GM19324 (cell line): Measurements from ENCODE around the gene C1orf226.

Experiments used
- ATAC-seq: cut with Tn5 transposase; IDR thresholded peaks from one replicate; pipeline ENCODE4 v1.9.1; 2021; ENCODE audit warnings: mild to moderate bottlenecking, moderate library complexity; ENCODE audit not compliant: unreplicated experiment, low FRiP score

Gene C1orf226

DNA sequence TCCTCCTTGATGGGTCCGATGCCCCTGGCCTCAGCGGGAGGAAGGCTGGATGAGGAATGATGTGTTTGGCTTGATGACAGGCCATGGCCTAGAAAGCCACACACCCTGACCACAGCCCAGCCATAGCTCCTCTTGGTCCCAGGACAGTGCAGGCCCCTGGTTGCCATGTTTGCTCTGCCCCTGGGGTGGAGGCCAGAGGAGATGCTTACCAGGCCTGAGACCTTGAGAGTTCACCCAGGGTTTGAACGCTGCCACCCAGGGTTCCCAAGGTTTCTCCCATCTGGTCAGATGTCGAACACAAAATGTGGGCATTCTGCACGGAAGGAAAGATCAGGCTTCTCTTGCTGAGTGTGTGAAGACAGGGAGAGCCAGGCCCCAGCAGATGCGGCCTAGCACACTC, 2.6 kb downstream of the C1orf226 start:
- no peak for ATAC-seq

GRCh38 chr1:162384601-162385279, 3.2 kb downstream of the C1orf226 start:
- ATAC-seq = no peak

DNA sequence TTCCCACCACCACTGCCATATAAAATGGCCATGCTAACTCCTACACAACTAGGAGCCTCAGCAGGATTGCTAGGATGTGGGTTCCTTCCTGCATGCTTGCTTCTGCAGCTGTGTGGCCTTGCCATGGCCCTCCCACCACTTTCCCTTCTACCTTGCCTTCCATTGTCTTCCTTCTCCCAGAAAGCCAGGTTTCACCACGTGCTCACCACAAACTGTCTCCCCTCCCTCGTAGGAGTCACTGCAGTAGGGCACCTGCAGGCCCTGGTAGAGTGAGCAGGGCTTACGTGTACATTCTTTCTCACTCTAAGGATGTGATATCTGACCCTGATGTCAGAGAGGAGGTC, 3.7 kb downstream of the C1orf226 start:
- ATAC-seq = no peak

DNA sequence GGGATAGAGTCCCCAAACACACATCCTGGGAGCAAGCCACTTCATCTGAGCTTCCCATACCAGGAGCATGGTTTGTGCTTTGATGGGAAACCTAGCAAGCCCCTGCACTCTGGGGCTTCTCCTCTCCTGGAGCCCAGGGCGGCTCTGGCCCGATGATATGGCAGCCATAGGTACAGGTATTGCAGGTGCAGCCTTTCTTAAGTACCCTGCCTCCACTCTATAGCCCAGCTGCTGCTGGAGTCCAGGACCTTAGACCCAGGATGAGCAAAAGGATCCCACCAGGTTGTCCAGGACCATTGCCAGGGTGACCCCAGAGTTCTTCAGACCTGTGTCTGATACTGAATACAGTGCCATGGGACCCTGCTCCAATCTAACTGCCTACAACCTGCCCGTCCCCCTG, 4.2 kb downstream of the C1orf226 start:
- ATAC-seq = no peak

- no peak for ATAC-seq
Observed at GRCh38 chr1:162386292-162387225, 5.0 kb downstream of the C1orf226 start.

GRCh38 chr1:162387226-162388082, 5.9 kb downstream of the C1orf226 start:
- ATAC-seq = no peak

DNA sequence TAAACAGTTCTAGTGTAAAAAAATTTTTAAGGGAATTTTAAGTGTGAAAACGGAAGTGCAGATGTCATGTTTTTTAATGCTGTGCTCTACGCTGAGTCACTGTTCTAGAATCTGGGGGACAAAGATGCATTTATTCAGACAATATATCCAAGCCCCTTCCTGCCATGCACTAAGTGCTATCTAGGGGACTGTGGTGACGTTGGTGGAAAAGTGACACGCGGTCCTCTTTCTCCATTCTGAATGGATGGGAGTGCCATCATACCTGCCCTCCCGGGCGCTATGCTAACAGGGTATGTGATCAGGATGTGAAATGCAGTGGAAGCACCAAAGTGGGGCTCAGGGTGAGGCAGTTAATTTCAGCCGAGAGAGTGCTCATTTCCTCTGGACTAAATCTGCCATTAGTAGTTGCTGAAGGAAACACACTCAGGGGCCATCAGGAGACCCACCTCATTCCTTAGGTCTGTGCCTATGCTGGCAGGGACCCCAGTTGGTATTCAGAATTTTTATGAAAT, 6.6 kb downstream of the C1orf226 start:
- no peak for ATAC-seq

- no peak for ATAC-seq
Observed at GRCh38 chr1:162388615-162389014, 7.1 kb downstream of the C1orf226 start.

GRCh38 chr1:162389021-162389818, 7.7 kb downstream of the C1orf226 start:
- no peak for ATAC-seq

- ATAC-seq = no peak
Observed at GRCh38 chr1:162389971-162390370, 8.4 kb downstream of the C1orf226 start.

DNA sequence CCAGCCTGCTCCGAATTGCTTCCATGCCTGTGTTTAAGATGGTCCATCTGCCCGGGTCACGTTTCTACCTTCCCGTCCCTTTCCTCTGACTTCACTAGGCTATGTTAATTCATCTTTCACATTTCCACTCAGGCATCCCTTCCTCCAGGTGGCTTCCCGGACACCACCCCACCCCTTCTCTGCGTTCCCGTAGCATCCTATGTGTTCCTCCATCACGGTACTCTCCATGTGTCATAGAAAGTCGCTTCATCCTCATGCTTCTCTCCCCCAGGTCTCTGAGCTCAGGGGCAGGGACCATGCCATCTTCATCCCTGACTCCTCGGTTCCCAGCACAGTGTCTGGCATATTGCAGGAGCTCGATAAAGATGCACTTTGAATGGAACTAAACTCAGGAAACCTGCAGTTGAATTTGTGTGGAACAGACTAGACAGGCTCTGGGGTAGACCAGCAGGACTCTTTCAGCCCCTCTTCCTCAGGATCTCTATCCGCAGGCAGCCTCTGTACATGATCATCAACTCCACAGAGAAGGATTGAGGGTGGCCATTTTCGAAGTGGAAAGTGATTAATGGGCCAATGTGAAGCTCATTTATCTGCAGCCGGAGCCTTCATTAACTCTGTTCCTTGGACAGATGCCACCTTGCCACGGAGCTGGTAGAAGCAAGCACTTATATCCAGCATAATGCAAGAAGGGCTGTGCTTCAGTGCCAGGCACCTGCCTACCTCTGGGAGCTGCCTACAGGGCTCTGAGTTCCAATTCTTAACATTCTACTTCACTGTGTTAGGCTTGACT, 9.1 kb downstream of the C1orf226 start:
- ATAC-seq = no peak

- no peak for ATAC-seq
Observed at GRCh38 chr1:162391790-162392563, 10.4 kb downstream of the C1orf226 start.

DNA sequence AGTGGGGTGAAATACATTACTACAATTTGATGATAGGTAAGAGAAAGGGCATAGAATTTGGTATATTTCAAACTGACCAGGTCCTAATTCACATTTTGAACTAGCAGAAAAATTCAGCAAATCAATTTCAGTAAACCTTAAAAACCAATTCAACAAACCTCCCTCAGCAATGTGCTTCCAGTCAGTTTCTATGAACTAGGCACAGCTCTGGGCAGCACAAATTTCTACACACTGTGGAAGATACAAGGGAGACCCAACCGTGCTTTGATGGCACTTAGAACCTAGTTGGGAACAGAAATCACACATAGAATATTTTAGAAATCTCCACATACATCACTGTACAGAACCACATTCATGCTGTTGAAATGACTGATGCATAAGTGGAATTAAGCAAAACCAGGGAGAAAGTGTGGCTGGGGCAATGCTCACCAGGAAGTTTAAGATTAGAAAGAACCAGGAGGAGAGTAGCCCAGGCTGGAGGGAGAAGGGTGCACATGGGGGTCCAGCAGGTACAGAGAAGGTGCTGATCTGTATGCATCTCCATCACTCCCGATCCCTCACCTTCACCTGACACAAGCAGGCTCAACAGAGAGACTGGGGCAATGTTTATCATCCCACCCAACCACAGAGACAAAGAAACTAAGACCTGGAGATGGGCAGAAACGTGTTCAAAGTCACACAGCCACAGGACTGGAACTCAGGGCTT, 14.8 kb downstream of the C1orf226 start:
- no peak for ATAC-seq

DNA sequence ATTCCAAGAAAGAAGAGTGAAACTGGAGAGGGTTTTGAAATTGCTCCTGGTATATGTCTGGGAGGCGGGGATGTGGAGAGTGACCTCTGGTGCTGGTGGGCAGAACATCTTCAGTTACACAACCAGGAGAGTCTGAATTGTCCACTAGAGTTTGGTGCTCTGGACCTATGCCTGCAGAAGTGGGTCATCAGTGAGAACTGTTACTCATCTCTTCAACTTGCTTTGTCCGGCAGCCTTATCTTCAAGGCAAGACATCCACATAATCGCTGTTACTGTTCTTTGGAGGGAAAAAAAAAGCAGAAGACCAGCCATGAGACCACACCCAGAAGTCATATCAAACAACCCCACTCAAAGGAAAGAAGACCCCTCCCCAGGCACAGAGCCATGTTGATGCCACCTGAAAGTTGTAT, 15.5 kb downstream of the C1orf226 start:
- ATAC-seq = no peak

DNA sequence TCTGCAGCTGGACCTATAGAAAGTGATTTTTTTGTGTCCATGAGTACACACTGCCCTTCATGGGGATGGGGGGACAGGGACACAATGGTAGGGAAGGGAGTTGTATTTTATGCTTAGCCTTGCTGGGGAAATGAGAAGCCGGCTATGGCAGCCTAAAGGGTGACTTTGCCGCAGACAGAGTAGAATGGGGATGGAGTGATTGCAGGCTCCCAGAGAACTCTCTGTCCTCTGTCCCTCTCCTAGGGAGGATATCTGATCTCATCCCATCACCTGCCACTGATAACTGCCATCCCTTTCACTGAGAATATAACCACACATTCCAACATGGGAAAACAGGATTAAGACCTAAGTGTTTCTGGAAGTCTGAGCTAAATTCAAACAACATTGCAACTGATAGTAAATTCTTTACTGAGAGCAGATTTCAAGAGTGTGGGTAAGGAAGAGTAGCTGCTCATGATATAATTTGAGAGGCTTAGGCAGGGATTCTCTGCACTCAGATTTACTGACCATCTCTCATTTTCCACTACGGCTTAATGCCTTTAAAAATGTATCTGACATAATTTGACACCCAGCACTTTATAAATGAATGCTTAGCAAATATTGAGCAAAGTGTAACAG, 16.5 kb downstream of the C1orf226 start:
- no peak for ATAC-seq

DNA sequence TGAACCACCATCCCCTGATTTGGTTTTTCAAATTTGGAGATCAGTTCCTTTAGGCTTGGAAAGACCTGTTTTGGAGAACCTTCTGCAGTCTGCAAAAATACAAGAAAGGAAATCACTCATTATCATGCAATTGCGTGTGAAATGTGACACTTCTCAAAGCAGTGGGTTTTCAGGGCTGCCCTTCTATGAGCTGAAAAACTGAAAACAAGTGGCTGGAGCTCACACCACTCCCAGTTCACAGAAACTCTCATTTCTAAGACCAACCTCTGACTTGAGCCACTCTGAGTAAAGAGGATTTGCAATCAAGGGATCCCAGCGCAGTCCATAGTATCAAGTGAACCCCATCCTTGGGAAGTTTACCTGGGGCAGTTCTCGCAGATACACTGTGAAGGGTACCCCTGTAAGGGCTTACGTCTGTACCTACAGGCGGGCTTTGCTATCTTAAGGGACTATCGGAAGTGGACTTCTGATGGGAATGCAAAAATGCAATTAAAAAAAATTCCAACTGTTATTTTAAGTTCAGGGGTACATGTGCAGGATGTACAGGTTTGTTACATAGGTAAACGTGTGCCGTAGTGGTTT, 17.6 kb downstream of the C1orf226 start:
- no peak for ATAC-seq

DNA sequence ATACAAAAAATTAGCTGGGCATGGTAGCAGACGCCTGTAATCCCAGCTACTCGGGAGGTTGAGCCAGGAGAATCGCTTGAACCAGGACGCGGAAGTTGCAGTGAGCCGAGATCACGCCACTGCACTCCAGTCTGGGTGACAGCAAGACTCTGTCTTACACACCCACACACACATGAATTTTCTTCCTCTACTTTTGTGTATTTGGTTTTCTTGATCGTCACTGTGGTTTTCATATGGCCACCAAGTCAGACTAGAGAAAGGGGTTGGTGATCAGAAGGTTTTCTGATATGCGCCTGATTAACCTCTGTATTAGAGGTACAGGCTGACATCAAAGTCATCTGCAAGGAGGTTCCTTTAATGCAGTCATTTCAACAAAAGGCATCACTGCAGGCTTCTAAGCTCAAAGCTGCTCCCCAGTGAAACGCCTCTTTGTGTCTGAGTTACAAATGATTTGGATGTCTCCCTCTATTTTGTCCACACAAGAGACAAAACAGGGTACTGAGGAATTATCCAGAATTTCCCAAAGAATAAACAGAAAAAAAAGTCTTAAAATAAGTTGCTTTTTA, 19.3 kb downstream of the C1orf226 start:
- no peak for ATAC-seq
